Measurements from ENCODE around the gene VIP.

Gene VIP

DNA sequence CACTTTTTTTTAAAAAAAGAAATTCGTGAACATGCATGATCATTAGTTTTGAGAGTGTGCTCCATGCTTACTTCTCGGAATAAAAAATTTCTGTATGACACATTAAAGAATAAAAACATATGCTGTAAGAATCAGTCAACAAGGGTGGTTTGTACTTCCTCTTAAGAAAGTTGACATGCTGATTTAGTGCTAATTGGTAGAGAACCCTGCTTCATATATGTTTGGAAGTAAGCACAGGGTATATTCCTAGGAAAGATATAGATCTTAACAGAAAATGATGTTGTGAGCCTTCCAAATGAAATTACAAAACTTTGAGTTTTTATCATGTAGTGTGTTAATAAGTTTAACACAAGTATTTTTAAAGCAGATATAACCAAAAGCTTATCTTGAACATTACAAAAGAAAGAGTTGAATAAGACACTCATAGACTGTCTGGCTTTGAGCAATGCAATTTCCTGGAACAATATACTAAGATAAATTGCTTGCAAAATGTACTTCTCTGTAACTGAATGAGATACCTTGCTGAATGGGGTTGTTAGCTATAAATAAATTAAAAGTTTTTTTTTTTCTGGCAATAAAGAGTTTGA lies 13.8 kb upstream of the VIP start:
- TF ChIP-seq, protein P1, sequence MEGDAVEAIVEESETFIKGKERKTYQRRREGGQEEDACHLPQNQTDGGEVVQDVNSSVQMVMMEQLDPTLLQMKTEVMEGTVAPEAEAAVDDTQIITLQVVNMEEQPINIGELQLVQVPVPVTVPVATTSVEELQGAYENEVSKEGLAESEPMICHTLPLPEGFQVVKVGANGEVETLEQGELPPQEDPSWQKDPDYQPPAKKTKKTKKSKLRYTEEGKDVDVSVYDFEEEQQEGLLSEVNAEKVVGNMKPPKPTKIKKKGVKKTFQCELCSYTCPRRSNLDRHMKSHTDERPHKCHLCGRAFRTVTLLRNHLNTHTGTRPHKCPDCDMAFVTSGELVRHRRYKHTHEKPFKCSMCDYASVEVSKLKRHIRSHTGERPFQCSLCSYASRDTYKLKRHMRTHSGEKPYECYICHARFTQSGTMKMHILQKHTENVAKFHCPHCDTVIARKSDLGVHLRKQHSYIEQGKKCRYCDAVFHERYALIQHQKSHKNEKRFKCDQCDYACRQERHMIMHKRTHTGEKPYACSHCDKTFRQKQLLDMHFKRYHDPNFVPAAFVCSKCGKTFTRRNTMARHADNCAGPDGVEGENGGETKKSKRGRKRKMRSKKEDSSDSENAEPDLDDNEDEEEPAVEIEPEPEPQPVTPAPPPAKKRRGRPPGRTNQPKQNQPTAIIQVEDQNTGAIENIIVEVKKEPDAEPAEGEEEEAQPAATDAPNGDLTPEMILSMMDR (IDR thresholded peaks at IDR 0.05): no peak
- H3K4me3 ChIP-seq (ENCODE audit: low read depth in 1 of 2, low read length in 1 of 2): no peak overlapping the region
- H3K36me3 ChIP-seq: no peaks in the 10 kb centered on the region

DNA sequence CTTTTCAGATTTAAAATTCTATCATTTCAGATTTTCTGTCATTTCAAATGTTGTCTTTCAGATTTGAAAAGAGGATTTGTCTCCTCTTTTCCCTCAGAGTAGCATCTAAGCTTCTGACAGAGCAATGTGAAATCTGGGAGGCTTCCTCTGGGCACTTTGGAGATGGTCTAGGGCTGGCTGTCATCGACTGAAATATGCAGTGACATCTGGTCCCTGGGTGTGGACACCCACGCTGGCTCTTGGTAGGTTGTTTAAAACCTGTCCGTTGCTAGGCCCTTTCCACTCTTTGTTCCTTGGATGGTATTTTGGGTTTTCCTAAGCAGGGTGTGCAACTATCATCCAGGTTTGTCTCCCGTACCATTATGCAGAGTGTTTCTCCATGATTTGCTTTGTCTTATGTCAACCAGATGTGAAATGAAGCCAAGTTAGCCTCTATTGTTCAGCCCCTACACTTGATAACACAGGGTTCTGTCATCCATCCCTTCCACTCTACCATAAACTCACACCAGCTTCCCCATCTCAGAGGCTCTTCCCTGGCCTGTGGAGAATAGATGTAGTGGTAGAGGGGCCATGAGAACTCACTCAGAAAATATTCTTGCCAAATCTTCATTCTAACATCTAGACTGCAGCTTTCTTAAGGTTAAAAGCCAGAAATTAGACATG lies 5.0 kb upstream of the VIP start:
- TF ChIP-seq, protein P1 (IDR thresholded peaks at IDR 0.05): no peak
- Histone ChIP-seq H3K27ac (no peak overlapping the region), H3K36me3 (no peaks in the 10 kb centered on the region), H3K9me3 (no peaks in the 10 kb centered on the region), H3K4me3 (ENCODE audit: low read depth in 1 of 2, low read length in 1 of 2) (no peak overlapping the region), H3K4me1 (ENCODE audit: control insufficient read depth in 1 of 2, insufficient read depth in 1 of 2, low read depth in 1 of 2, low read length in 1 of 2) (no peaks in the 10 kb centered on the region), H3K27me3 (peaks cover 2% of the 10 kb centered on the region)

More for the DNA sequence above, 13.8 kb upstream of the VIP start:
- no peak overlapping the region for H3K27ac ChIP-seq
- H3K27me3 ChIP-seq: no peaks in the 10 kb centered on the region
- no peaks in the 10 kb centered on the region for H3K4me1 ChIP-seq (ENCODE audit: control insufficient read depth in 1 of 2, insufficient read depth in 1 of 2, low read depth in 1 of 2, low read length in 1 of 2)
- no peaks in the 10 kb centered on the region for H3K9me3 ChIP-seq

DNA sequence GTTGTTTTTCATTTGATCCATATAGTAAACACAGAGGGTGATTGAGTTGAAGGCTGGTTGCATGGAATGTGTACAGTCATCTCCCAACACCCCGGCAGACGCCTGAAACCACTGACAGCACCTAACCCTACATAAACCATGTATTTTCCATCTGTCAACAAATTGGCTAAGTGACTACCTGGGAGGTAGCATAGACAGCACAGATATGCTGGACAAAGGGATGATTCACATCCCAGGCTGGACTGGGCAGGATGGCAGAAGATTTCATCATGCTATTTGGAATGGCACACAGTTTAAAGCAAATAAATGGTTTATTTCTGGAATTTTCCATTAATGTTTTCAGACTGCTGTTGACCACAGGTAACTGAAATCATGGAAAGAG lies 4.4 kb upstream of the VIP start:
- no peaks in the 10 kb centered on the region for H3K36me3 ChIP-seq
- no peaks in the 10 kb centered on the region for H3K4me1 ChIP-seq (ENCODE audit: control insufficient read depth in 1 of 2, insufficient read depth in 1 of 2, low read depth in 1 of 2, low read length in 1 of 2)
- peaks cover 3% of the 10 kb centered on the region for H3K27me3 ChIP-seq
- H3K4me3 ChIP-seq (ENCODE audit: low read depth in 1 of 2, low read length in 1 of 2): no peak overlapping the region
- no peak overlapping the region for H3K27ac ChIP-seq
- TF ChIP-seq, protein P1 (IDR thresholded peaks at IDR 0.05): no peak
- no peaks in the 10 kb centered on the region for H3K9me3 ChIP-seq

DNA sequence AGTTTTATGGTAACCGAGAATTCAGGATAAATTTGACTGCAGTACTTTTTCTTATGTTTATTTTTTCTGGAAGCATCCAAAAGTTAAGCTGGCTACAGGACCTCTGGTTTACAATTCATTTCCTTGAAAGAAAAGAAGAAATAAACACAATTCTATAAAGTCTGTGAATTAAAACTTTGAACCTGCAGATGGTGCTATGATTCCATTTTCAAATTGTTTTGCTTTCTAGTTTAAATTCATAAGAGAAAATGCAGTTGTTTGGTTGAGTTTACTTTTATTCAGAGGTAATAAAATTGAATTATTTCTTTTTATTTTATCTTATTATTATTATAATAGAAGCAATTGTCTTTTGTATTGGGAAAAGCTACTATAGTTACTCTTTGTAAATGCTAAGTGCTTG lies 1.8 kb upstream of the VIP start:
- Histone ChIP-seq H3K4me1 (ENCODE audit: control insufficient read depth in 1 of 2, insufficient read depth in 1 of 2, low read depth in 1 of 2, low read length in 1 of 2) (no peaks in the 10 kb centered on the region), H3K4me3 (ENCODE audit: low read depth in 1 of 2, low read length in 1 of 2) (no peak overlapping the region), H3K36me3 (no peaks in the 10 kb centered on the region), H3K27me3 (peaks cover 3% of the 10 kb centered on the region), H3K27ac (no peak overlapping the region), H3K9me3 (no peaks in the 10 kb centered on the region)
- TF ChIP-seq, protein P1 (IDR thresholded peaks at IDR 0.05): no peak

DNA sequence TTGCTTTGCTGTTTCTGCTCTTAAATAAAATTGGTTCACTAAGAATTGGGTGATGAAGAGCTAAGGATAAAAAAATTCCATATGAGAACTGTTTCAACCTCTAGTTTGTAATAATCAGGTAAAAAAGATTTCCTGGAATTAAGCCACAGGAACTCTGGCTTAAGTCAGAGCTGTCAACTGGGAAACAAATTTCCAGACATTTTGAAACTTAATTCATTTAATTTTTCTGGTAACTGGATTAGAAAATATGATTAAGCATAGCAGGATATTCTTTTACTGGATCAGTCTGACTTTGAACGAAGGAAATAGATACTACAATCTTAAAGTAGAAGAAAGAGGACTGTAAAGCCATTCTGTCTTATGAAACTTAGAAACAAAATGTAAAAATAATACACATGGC lies 1.3 kb upstream of the VIP start:
- no peak overlapping the region for H3K4me3 ChIP-seq (ENCODE audit: low read depth in 1 of 2, low read length in 1 of 2)
- no peaks in the 10 kb centered on the region for H3K36me3 ChIP-seq
- peaks cover 3% of the 10 kb centered on the region for H3K27me3 ChIP-seq
- no peaks in the 10 kb centered on the region for H3K4me1 ChIP-seq (ENCODE audit: control insufficient read depth in 1 of 2, insufficient read depth in 1 of 2, low read depth in 1 of 2, low read length in 1 of 2)
- H3K27ac ChIP-seq: no peak overlapping the region
- TF ChIP-seq, protein P1 (IDR thresholded peaks at IDR 0.05): no peak
- no peaks in the 10 kb centered on the region for H3K9me3 ChIP-seq
